Activated naive CD4-positive, alpha-beta T cell treated with Interleukin-2 at 50 U/mL for 16 hours (primary cell): ENCODE data around the gene BAHD1.

ENCODE experiments used
- DNase-seq: peaks from one replicate; pipeline ENCODE4 v3.0.0-alpha.2; 2020

BAHD1 gene

GRCh38 chr15:40440743-40441564 is at the start of gene BAHD1:
Gene BAHD1, plus strand, starts transcription at chr15:40440953. Its CDS starts 17,512 bp downstream, at chr15:40458465.
- peak; percentile 96 for DNase-seq

GRCh38 chr15:40392986-40393948 is 47.5 kb upstream of the BAHD1 start:
- no peak for DNase-seq

GRCh38 chr15:40397688-40398412 is 42.9 kb upstream of the BAHD1 start:
- DNase-seq, result no peak

- DNase-seq, result no peak
Observed at GRCh38 chr15:40398413-40398873, 42.3 kb upstream of the BAHD1 start.

GRCh38 chr15:40399370-40399769 is 41.4 kb upstream of the BAHD1 start:
- DNase-seq, result no peak

GRCh38 chr15:40405501-40406381 is 35.0 kb upstream of the BAHD1 start, which contains the start of gene IVD:
Gene IVD, plus strand, starts transcription at chr15:40405795. Its CDS starts 33 bp downstream, at chr15:40405828.
- peak; percentile 92 for DNase-seq

- DNase-seq, result no peak
Observed at GRCh38 chr15:40407330-40407990, 33.3 kb upstream of the BAHD1 start.

GRCh38 chr15:40409366-40409765 is 31.4 kb upstream of the BAHD1 start:
- DNase-seq, result no peak

GRCh38 chr15:40410476-40410875 is 30.3 kb upstream of the BAHD1 start:
- DNase-seq, result no peak

- DNase-seq, result no peak
Observed at GRCh38 chr15:40412095-40412759, 28.5 kb upstream of the BAHD1 start.

- no peak for DNase-seq
Observed at GRCh38 chr15:40413036-40413435, 27.7 kb upstream of the BAHD1 start.

GRCh38 chr15:40414816-40415215 is 25.9 kb upstream of the BAHD1 start:
- no peak for DNase-seq

- no peak for DNase-seq
Observed at GRCh38 chr15:40415226-40415625, 25.5 kb upstream of the BAHD1 start.

GRCh38 chr15:40416056-40416455 is 24.7 kb upstream of the BAHD1 start:
- DNase-seq, result no peak

- DNase-seq, result no peak
Observed at GRCh38 chr15:40418126-40418525, 22.6 kb upstream of the BAHD1 start.

- no peak for DNase-seq
Observed at GRCh38 chr15:40420071-40420713, 20.6 kb upstream of the BAHD1 start.

- no peak for DNase-seq
Observed at GRCh38 chr15:40420793-40421192, 20.0 kb upstream of the BAHD1 start.

GRCh38 chr15:40421246-40422157 is 19.3 kb upstream of the BAHD1 start:
- peak; percentile 84 for DNase-seq
